ENCODE results near the gene NR6A1. TPM values are rescaled to one million over a fixed set of nuclear protein-coding genes. Genes with fewer than 3 reads are reported as not detected.

NR6A1 gene
- total RNA-seq, 1 experiment from 2014 or later, result 99.3 TPM

DNA sequence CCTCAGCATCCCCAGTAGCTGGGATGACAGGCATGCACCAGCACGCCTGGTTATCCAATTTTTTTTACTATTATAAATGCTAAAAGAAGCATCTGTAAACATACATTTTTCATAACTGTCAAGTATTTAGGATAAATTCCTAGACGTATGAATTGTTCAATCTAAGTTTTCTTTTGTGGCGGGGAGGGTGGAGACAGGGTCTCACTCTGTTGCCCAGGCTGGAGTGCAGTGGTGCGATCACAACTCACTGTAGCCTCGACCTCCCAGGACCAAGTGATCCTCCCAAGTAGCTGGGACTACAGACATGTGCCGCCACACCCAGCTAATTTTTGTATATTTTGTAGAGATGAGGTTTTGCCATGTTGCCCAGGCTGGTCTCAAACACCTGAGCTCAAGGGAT is 52.2 kb downstream of the NR6A1 start:
- no peaks in the 10 kb centered on the region for H4K20me1 ChIP-seq (ENCODE audit: control insufficient read depth, insufficient read depth, insufficient read length)
- TF ChIP-seq, protein P1, sequence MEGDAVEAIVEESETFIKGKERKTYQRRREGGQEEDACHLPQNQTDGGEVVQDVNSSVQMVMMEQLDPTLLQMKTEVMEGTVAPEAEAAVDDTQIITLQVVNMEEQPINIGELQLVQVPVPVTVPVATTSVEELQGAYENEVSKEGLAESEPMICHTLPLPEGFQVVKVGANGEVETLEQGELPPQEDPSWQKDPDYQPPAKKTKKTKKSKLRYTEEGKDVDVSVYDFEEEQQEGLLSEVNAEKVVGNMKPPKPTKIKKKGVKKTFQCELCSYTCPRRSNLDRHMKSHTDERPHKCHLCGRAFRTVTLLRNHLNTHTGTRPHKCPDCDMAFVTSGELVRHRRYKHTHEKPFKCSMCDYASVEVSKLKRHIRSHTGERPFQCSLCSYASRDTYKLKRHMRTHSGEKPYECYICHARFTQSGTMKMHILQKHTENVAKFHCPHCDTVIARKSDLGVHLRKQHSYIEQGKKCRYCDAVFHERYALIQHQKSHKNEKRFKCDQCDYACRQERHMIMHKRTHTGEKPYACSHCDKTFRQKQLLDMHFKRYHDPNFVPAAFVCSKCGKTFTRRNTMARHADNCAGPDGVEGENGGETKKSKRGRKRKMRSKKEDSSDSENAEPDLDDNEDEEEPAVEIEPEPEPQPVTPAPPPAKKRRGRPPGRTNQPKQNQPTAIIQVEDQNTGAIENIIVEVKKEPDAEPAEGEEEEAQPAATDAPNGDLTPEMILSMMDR (conservative IDR thresholded peaks at IDR 0.05), result no peak
- peaks cover 7 to 15% (median 13%) of the 10 kb centered on the region in 3 experiments; a peak in 6 of 7 replicates for H3K36me3 Mint-ChIP-seq (ENCODE audit: insufficient read depth in 1 of 3, low read depth in 3 of 3)

More for the DNA sequence above, 52.2 kb downstream of the NR6A1 start:
- no CpG with 5 or more reads among the region's 6 CpGs for WGBS (ENCODE audit: extremely low coverage, insufficient read length, low lambda C conversion rate)
- no peak overlapping the region for H4K5ac ChIP-seq (ENCODE audit: insufficient read length, low read depth, low read length)
- H2AK5ac ChIP-seq (ENCODE audit: insufficient read length, low read length), result no peak overlapping the region
- no peak overlapping the region for H3K27ac ChIP-seq (ENCODE audit: insufficient read length, low read depth, low read length)
- H4K8ac ChIP-seq (replicated peaks; ENCODE audit: insufficient read length, low read depth, low read length), result no peak overlapping the region
- H3K27me3 ChIP-seq (ENCODE audit: insufficient read depth, low read length), result no peaks in the 10 kb centered on the region
- H3K27ac Mint-ChIP-seq, result no peak overlapping the region
- H3K18ac ChIP-seq (ENCODE audit: insufficient read length, low read depth, low read length), result no peak overlapping the region
- peaks cover 5% of the 10 kb centered on the region for H3K4me1 ChIP-seq (ENCODE audit: insufficient read depth, low read length)
- H2BK12ac ChIP-seq (ENCODE audit: insufficient read length, low read depth, low read length), result no peak overlapping the region
- no peak overlapping the region for H3K4me2 ChIP-seq (ENCODE audit: insufficient read depth, insufficient read length, low read length)
- no peak overlapping the region for H3K14ac ChIP-seq (ENCODE audit: insufficient read depth, low read length)
- H3K9me3 ChIP-seq (ENCODE audit: control insufficient read depth, low read depth, low read length), result no peaks in the 10 kb centered on the region
- H2BK20ac ChIP-seq (ENCODE audit: low read depth, low read length, poor library complexity, severe bottlenecking), result no peak overlapping the region
- H2BK120ac ChIP-seq (ENCODE audit: low read depth, low read length, poor library complexity, severe bottlenecking), result no peak overlapping the region
- no peak overlapping the region for H3K56ac ChIP-seq (ENCODE audit: insufficient read length, low read depth, low read length)
- H2AFZ ChIP-seq (ENCODE audit: low read length), result no peak overlapping the region
- H3K27me3 Mint-ChIP-seq (ENCODE audit: low read depth), result no peaks in the 10 kb centered on the region
- H3K9ac ChIP-seq (ENCODE audit: extremely low read depth, insufficient read length, low read length), result no peak overlapping the region
- no peak overlapping the region for H3K23ac ChIP-seq (ENCODE audit: insufficient read length, low read depth, low read length)
- no peak overlapping the region for H3K4me3 Mint-ChIP-seq
- DNase-seq, result no peak
- peaks cover 9 to 13% of the 10 kb centered on the region in 2 experiments for H3K4me1 Mint-ChIP-seq
- no peak overlapping the region for H4K91ac ChIP-seq (ENCODE audit: insufficient read length, low read depth, low read length)
- no peaks in the 10 kb centered on the region for H3K23me2 ChIP-seq (ENCODE audit: insufficient read length, low read depth, low read length, poor library complexity, severe bottlenecking)
- H3T11ph ChIP-seq (ENCODE audit: low read length), result no peak overlapping the region
- no peak overlapping the region for H2BK15ac ChIP-seq (ENCODE audit: low read depth, low read length)
- H2BK5ac ChIP-seq (ENCODE audit: insufficient read length, low read length), result no peak overlapping the region
- H3K79me2 ChIP-seq (ENCODE audit: insufficient read depth, low read length), result no peaks in the 10 kb centered on the region
- H3K9me3 Mint-ChIP-seq, result no peaks in the 10 kb centered on the region
- H3K79me1 ChIP-seq (ENCODE audit: insufficient read depth, low read depth, low read length, poor library complexity, severe bottlenecking), result peaks cover 9% of the 10 kb centered on the region
- no peak overlapping the region for H3K4ac ChIP-seq (ENCODE audit: low read depth, low read length)

Measured in H9 (cell line).